ENCODE results near the gene LEKR1.

The LEKR1 gene

DNA sequence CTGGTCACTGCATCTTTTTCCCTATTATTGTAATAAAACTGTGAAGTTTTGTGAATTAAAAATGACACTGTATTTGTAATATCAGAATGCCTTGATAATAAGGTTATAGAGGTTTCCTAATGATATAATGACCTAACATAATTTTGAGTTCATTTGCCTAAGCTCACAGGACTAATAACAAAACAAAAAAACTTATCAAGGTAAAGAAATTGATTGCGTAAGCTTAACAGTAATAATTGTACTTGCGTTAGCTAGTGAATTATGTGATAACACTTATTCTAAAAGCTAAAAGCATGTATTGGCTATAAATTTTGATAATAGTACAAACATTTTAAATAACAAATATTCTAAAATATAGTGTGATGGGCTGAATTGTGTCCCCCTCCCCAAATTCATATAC lies 112.6 kb downstream of the LEKR1 start:
- no peak for TF ChIP-seq ZFX (IDR thresholded peaks at IDR 0.05; ENCODE audit: borderline replicate concordance)
- TF ChIP-seq, protein P1, sequence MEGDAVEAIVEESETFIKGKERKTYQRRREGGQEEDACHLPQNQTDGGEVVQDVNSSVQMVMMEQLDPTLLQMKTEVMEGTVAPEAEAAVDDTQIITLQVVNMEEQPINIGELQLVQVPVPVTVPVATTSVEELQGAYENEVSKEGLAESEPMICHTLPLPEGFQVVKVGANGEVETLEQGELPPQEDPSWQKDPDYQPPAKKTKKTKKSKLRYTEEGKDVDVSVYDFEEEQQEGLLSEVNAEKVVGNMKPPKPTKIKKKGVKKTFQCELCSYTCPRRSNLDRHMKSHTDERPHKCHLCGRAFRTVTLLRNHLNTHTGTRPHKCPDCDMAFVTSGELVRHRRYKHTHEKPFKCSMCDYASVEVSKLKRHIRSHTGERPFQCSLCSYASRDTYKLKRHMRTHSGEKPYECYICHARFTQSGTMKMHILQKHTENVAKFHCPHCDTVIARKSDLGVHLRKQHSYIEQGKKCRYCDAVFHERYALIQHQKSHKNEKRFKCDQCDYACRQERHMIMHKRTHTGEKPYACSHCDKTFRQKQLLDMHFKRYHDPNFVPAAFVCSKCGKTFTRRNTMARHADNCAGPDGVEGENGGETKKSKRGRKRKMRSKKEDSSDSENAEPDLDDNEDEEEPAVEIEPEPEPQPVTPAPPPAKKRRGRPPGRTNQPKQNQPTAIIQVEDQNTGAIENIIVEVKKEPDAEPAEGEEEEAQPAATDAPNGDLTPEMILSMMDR (IDR thresholded peaks at IDR 0.05) = no peak
- no peak overlapping the region for H3K27ac ChIP-seq

DNA sequence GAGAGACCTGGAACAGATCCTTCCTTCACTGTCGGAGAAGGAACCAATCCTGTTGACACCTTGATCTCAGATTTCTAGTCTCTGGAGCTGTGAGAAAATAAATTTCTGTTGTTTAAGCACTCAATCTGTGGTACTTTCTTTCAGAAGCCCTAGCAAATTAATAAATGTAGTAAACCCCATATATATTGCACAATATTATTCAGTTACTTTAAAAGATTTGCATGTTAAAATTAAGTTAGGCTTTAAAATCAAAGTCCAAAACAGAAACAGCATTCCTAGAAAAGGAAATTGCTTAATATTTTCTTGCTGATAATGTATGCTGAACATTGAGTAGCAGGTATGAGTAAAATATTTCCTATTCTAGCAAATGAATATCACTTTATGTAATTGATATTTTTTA lies 113.2 kb downstream of the LEKR1 start:
- TF ChIP-seq, protein P1 (IDR thresholded peaks at IDR 0.05) = no peak
- no peak for TF ChIP-seq ZFX (IDR thresholded peaks at IDR 0.05; ENCODE audit: borderline replicate concordance)
- H3K27ac ChIP-seq = no peak overlapping the region

DNA sequence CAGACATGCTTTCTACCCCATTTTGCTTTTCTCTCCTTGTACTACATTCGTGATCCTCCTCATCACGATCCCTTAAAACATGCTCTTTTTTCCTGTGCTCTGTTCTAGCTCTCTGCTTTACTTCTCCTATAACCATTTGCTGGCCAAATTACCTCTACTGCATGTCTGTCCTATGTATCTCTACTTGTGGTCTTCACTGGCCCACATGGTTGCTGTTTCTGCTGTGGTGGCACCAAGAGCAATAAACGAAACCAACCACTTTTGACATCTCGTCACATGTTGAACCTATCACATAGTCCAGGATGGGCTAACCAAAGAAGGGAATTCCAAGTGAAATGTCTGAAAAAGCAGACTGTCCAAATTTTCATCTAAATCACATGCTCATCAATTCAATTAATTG lies 115.2 kb downstream of the LEKR1 start:
- no peak for TF ChIP-seq ZFX (IDR thresholded peaks at IDR 0.05; ENCODE audit: borderline replicate concordance)
- TF ChIP-seq, protein P1 (IDR thresholded peaks at IDR 0.05) = no peak
- H3K27ac ChIP-seq = no peak overlapping the region

DNA sequence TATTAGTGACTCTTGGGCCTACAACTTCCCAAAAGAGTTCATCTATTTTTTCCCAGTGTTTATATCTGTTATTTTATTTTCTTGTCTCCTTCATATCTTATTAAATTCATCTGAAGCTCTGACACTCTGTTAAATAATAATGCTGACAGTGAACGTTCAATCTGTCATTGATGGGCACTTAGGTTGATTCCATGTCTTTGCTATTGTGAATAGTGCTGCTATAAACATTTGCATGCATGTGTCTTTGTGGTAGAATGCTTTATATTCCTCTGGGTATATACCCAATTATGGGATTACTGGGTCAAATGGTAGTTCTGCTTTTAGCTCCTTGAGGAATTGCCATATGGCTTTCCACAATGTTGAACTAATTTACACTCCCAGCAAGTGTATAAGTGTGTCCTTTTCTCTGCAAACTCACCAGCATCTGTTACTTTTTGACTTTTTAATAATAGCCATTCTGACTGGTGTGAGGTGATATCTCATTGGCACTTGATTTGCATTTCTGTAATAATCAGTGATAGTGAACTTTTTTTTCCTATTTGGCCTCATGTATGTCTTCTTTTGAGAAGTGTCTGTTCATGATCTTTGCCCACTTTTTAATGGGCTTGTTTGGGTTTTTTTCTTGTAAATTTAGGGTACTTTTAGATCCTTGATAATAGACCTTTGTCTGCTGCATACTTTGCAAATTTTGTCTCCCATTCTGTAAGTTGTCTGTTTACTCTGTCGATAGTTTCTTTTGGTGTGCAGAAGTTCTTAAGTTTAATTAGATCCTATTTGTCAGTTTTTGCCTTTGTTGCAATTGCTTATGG lies 122.5 kb downstream of the LEKR1 start:
- TF ChIP-seq ZFX (IDR thresholded peaks at IDR 0.05; ENCODE audit: borderline replicate concordance) = no peak
- TF ChIP-seq, protein P1 (IDR thresholded peaks at IDR 0.05) = no peak
- no peak overlapping the region for H3K27ac ChIP-seq

DNA sequence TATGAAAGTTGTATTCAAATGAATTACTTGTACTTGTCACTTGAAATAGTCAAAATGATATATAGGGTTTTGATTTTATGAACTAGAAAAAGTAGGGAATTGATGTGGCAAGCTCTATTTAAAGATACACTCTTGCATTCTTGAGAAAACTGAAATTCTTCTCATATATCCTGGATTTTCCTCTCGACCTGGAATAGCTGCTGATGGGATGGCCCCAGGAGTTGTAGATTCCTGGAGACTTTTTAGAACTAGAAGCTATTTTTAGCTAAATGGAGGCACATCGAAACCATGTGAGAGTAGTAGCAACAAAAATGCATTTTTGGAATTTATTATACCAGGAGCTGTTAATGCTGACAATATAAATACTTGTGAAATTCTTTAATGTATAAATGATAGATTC lies 125.9 kb downstream of the LEKR1 start:
- no peak overlapping the region for H3K27ac ChIP-seq
- TF ChIP-seq ZFX (IDR thresholded peaks at IDR 0.05; ENCODE audit: borderline replicate concordance) = no peak
- TF ChIP-seq, protein P1 (IDR thresholded peaks at IDR 0.05) = no peak

DNA sequence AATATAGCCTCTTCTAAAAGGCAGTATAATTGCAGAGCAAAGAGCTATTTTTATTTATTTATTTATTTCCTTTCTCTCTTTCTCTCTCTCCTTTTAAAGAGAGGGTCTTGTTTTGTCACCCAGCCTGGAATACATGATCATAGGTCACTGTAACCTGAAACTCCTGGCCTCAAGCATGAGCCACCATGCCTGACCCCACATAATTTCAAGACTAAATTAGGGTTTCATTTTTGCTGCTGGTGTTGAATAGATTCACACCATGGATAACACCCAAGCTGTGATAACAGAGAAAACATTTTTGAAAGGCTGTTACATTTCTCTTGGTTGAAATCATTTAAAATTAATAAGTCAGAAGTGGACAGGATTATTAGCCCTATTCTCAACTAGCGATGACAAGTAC lies 131.6 kb downstream of the LEKR1 start:
- H3K27ac ChIP-seq = no peak overlapping the region

DNA sequence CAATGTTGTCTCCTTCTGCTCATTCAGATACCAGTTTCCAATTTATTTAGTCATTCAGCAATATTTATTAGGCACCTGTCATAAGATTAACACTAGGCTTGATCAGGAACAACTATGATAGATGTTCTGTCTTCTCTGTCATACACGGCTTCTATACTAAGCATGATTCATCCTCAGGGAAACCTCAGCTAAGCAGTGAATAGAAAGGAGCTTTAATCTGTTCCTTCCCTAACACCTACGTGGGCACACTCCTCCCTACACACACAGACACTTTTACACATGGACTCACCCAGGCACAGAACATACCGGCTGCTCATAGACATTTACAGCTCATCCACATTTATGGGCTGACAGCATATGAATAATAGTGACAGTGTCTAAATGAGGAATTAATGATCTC lies 136.9 kb downstream of the LEKR1 start:
- no peak overlapping the region for H3K27ac ChIP-seq
- TF ChIP-seq ZFX (IDR thresholded peaks at IDR 0.05; ENCODE audit: borderline replicate concordance) = no peak
- TF ChIP-seq, protein P1 (IDR thresholded peaks at IDR 0.05) = no peak

More for the DNA sequence above, 131.6 kb downstream of the LEKR1 start:
- no peak for TF ChIP-seq ZFX (IDR thresholded peaks at IDR 0.05; ENCODE audit: borderline replicate concordance)
- TF ChIP-seq, protein P1 (IDR thresholded peaks at IDR 0.05) = no peak

All from 22Rv1 (cell line).